ENCODE measurements around the gene CDK9. TPM values are rescaled to one million over a fixed set of nuclear protein-coding genes. Genes with fewer than 3 reads are reported as not detected.

CDK9 gene
- total and polyA plus RNA-seq, 10 of the 15 experiments (the other 5 are each of a cell fraction or from before 2014, with no cell fraction given): 7.3 to 92.6 (median 51.6) TPM

DNA sequence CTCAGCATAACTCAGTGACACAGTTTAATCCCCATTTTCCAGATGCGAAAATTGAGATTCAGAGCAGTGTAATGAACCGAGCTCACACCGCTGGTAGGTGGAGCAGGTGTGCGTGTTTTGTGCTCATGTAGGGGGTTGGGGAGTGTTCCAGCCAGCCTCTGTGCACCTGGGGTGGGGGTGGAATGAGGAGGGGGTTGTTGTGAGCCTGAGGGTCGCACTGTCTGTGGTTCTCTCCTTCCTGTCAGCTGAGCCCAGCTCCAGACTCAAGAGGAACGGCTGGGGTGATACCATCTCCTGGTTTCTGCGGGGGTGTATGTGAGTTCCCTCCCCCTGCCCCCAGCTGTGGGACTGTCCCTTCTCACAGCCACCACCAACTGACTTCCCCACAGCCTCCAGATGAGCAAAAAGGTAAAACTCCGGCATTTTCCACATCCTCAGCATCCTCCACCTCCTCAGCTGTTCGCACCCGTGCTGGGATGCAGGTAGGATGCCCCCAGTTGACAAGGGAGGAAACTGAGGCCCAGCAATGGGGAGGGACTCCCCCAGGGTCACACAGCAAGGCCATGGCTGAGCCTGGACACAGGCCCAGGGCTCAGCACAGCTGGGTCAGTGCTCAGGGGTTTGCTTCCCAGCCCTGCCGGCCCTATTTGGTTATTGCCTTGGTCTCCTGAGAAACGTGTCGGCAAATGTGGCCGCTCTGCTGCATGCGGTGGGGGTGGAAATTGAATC is 9.5 kb upstream of the CDK9 start:
- POLR2A ChIA-PET: interaction anchor here (0.8 to 1.6 kb wide), 9 partner anchors 9 to 141 kb away, joined by 3 to 14 read pairs (median 6); partner anchors contain the start of genes CDK9, FPGS and ST6GALNAC4
- WGBS (ENCODE audit: insufficient coverage, insufficient replicate concordance, low lambda C conversion rate, missing lambda C conversion rate): 0% methylated on average over 15 of the region's 15 CpGs
- TF ChIP-seq RUNX3 (IDR thresholded peaks at IDR 0.05; ENCODE audit: low read length) (no peak), TCF7 (IDR thresholded peaks at IDR 0.05; ENCODE audit: borderline replicate concordance) (no peak), ZNF217 (IDR thresholded peaks at IDR 0.05) (0 out of 2 replicates have a peak, but pooled peaks have one; percentile 38), MTA3 (IDR thresholded peaks at IDR 0.05; ENCODE audit: borderline replicate concordance, low read length) (no peak), JUND (IDR thresholded peaks at IDR 0.05; ENCODE audit: low read depth, low read length) (peak; percentile 98), SP1 (IDR thresholded peaks at IDR 0.05; ENCODE audit: low read depth, low read length) (peak; percentile 35), CHD2 (IDR thresholded peaks at IDR 0.05; ENCODE audit: borderline replicate concordance, low read depth, low read length) (peak; percentile 25; the same call in 1 of the 2 replicates), RCOR1 (conservative IDR thresholded peaks at IDR 0.05; ENCODE audit: low read depth, low read length) (0 out of 2 replicates have a peak, but pooled peaks have one; percentile 75), MXI1 (IDR thresholded peaks at IDR 0.05; ENCODE audit: low read depth, low read length) (peak; percentile 57), SUZ12 (IDR thresholded peaks at IDR 0.05; ENCODE audit: unreplicated experiment) (no peak), SPI1 (IDR thresholded peaks at IDR 0.05; ENCODE audit: borderline replicate concordance, insufficient read depth, low read depth, low read length) (peak; percentile 72)
- TF ChIP-seq, protein P1, sequence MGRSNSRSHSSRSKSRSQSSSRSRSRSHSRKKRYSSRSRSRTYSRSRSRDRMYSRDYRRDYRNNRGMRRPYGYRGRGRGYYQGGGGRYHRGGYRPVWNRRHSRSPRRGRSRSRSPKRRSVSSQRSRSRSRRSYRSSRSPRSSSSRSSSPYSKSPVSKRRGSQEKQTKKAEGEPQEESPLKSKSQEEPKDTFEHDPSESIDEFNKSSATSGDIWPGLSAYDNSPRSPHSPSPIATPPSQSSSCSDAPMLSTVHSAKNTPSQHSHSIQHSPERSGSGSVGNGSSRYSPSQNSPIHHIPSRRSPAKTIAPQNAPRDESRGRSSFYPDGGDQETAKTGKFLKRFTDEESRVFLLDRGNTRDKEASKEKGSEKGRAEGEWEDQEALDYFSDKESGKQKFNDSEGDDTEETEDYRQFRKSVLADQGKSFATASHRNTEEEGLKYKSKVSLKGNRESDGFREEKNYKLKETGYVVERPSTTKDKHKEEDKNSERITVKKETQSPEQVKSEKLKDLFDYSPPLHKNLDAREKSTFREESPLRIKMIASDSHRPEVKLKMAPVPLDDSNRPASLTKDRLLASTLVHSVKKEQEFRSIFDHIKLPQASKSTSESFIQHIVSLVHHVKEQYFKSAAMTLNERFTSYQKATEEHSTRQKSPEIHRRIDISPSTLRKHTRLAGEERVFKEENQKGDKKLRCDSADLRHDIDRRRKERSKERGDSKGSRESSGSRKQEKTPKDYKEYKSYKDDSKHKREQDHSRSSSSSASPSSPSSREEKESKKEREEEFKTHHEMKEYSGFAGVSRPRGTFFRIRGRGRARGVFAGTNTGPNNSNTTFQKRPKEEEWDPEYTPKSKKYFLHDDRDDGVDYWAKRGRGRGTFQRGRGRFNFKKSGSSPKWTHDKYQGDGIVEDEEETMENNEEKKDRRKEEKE (IDR thresholded peaks at IDR 0.05): peak; percentile 86
- TF ChIP-seq, protein P2, sequence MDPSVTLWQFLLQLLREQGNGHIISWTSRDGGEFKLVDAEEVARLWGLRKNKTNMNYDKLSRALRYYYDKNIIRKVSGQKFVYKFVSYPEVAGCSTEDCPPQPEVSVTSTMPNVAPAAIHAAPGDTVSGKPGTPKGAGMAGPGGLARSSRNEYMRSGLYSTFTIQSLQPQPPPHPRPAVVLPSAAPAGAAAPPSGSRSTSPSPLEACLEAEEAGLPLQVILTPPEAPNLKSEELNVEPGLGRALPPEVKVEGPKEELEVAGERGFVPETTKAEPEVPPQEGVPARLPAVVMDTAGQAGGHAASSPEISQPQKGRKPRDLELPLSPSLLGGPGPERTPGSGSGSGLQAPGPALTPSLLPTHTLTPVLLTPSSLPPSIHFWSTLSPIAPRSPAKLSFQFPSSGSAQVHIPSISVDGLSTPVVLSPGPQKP (IDR thresholded peaks at IDR 0.05; ENCODE audit: low read depth, low read length): no peak
- TF ChIP-seq, protein P3, sequence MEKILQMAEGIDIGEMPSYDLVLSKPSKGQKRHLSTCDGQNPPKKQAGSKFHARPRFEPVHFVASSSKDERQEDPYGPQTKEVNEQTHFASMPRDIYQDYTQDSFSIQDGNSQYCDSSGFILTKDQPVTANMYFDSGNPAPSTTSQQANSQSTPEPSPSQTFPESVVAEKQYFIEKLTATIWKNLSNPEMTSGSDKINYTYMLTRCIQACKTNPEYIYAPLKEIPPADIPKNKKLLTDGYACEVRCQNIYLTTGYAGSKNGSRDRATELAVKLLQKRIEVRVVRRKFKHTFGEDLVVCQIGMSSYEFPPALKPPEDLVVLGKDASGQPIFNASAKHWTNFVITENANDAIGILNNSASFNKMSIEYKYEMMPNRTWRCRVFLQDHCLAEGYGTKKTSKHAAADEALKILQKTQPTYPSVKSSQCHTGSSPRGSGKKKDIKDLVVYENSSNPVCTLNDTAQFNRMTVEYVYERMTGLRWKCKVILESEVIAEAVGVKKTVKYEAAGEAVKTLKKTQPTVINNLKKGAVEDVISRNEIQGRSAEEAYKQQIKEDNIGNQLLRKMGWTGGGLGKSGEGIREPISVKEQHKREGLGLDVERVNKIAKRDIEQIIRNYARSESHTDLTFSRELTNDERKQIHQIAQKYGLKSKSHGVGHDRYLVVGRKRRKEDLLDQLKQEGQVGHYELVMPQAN (conservative IDR thresholded peaks at IDR 0.05): 0 out of 2 replicates have a peak, but pooled peaks have one; percentile 53
- TF ChIP-seq, protein P4, sequence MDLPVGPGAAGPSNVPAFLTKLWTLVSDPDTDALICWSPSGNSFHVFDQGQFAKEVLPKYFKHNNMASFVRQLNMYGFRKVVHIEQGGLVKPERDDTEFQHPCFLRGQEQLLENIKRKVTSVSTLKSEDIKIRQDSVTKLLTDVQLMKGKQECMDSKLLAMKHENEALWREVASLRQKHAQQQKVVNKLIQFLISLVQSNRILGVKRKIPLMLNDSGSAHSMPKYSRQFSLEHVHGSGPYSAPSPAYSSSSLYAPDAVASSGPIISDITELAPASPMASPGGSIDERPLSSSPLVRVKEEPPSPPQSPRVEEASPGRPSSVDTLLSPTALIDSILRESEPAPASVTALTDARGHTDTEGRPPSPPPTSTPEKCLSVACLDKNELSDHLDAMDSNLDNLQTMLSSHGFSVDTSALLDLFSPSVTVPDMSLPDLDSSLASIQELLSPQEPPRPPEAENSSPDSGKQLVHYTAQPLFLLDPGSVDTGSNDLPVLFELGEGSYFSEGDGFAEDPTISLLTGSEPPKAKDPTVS (IDR thresholded peaks at IDR 0.05; ENCODE audit: low read depth, low read length): no peak

More for the DNA sequence above, 9.5 kb upstream of the CDK9 start:
- Histone ChIP-seq H2AFZ (ENCODE audit: control insufficient read depth, low read depth, low read length) (peak overlapping the region; percentile 56; the same call in 1 of the 2 replicates), H3K9ac (ENCODE audit: control insufficient read depth, insufficient read depth, low read length) (peak overlapping the region; percentile 64), H3K4me2 (ENCODE audit: control insufficient read depth, insufficient read depth) (peak overlapping the region; percentile 75), H3K36me3 (ENCODE audit: control insufficient read depth in 2 of 2, insufficient read depth in 2 of 2, low read length in 1 of 2) (peaks cover 0 to 7% of the 10 kb centered on the region in 2 experiments; a peak in 1 of 4 replicates), H3K9me3 (replicated peaks; ENCODE audit: control insufficient read depth, insufficient read depth, low read length) (no peaks in the 10 kb centered on the region), H4K20me1 (ENCODE audit: control insufficient read depth, insufficient read depth) (no peaks in the 10 kb centered on the region), H3K27ac (ENCODE audit: control insufficient read depth, insufficient read depth) (peak overlapping the region; percentile 76), H3K4me1 (ENCODE audit: control insufficient read depth, insufficient read depth, low read length) (peaks cover 25% of the 10 kb centered on the region), H3K79me2 (ENCODE audit: control insufficient read depth, insufficient read depth, low read length) (peaks cover 36% of the 10 kb centered on the region), H3K4me3 (peak overlapping the region; percentile 100), H3K27me3 (replicated peaks in 1 of 2; ENCODE audit: control insufficient read depth in 2 of 2, insufficient read depth in 2 of 2, low read length in 1 of 2) (no peaks in the 10 kb centered on the region)
- ChIA-PET SMC1A (ENCODE audit: uncharacterized antibody, unreplicated experiment) (interaction anchor here (0.8 to 2.1 kb wide), 5 partner anchors 9 to 141 kb away, joined by 3 to 9 read pairs (median 3); partner anchors contain the start of genes FPGS, ST6GALNAC4 and TOR2A), CTCF (interaction anchor here (0.6 to 1.6 kb wide), 10 partner anchors 8 to 145 kb away, joined by 3 to 10 read pairs (median 3); partner anchors contain the start of gene TOR2A), RAD21 (ENCODE audit: unreplicated experiment) (interaction anchor here (0.5 to 2.3 kb wide), 8 partner anchors 9 to 187 kb away, joined by 3 to 14 read pairs (median 4); partner anchors contain the start of genes CDK9, ST6GALNAC4 and TOR2A)
- no peak for DNase-seq (ENCODE audit: low read depth, low spot score)
- peak; percentile 44 for FAIRE-seq
- BruUV-seq (replicated peaks): TSS peak; percentile 95
- in situ Hi-C loops (cut with MboI): no loop called here
- peak; percentile 57 for ATAC-seq
- intact Hi-C loops (cut with micrococcal nuclease; ENCODE audit: unreplicated experiment): loop anchor here (2.0 kb wide), 1 partner anchor 42 kb away; the partner anchor contains the start of gene TOR2A
